ENCODE results near the gene RANBP3L. TPM values are rescaled to one million over a fixed set of nuclear protein-coding genes. Genes with fewer than 3 reads are reported as not detected.

The RANBP3L gene
- total and polyA plus RNA-seq, 2 experiments from 2014 or later = not detected

DNA sequence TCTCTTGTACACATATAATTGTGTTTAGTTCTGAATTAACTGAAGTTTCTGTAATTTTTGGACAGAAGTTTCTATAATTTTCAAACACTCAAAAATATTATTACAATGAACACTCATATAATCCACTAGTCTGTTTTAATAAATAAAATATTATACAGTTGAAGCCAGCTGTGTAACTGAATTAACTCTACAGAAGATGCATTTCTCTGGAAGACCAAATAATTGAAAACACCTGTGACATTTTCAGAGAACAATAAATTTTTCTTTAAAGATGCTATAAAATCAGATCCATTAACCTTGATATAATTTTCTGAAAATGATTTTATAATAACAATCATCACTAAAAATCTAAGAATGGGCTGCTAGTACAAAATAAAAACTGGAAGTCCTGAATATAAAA lies 74.7 kb downstream of the RANBP3L start (continued):
- TF ChIP-seq, protein P1, sequence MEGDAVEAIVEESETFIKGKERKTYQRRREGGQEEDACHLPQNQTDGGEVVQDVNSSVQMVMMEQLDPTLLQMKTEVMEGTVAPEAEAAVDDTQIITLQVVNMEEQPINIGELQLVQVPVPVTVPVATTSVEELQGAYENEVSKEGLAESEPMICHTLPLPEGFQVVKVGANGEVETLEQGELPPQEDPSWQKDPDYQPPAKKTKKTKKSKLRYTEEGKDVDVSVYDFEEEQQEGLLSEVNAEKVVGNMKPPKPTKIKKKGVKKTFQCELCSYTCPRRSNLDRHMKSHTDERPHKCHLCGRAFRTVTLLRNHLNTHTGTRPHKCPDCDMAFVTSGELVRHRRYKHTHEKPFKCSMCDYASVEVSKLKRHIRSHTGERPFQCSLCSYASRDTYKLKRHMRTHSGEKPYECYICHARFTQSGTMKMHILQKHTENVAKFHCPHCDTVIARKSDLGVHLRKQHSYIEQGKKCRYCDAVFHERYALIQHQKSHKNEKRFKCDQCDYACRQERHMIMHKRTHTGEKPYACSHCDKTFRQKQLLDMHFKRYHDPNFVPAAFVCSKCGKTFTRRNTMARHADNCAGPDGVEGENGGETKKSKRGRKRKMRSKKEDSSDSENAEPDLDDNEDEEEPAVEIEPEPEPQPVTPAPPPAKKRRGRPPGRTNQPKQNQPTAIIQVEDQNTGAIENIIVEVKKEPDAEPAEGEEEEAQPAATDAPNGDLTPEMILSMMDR (conservative IDR thresholded peaks at IDR 0.05; ENCODE audit: low read depth in 2 of 2) = no peak
- no peak for TF ChIP-seq ZNF114 (CRISPR knock-in tag; IDR thresholded peaks at IDR 0.05)
- TF ChIP-seq JUNB (IDR thresholded peaks at IDR 0.05; ENCODE audit: unreplicated experiment) = no peak
- TF ChIP-seq, protein P2, sequence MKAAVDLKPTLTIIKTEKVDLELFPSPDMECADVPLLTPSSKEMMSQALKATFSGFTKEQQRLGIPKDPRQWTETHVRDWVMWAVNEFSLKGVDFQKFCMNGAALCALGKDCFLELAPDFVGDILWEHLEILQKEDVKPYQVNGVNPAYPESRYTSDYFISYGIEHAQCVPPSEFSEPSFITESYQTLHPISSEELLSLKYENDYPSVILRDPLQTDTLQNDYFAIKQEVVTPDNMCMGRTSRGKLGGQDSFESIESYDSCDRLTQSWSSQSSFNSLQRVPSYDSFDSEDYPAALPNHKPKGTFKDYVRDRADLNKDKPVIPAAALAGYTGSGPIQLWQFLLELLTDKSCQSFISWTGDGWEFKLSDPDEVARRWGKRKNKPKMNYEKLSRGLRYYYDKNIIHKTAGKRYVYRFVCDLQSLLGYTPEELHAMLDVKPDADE (IDR thresholded peaks at IDR 0.05) = no peak
- no peak for TF ChIP-seq EZH2phosphoT487 (IDR thresholded peaks at IDR 0.05; ENCODE audit: unreplicated experiment)

DNA sequence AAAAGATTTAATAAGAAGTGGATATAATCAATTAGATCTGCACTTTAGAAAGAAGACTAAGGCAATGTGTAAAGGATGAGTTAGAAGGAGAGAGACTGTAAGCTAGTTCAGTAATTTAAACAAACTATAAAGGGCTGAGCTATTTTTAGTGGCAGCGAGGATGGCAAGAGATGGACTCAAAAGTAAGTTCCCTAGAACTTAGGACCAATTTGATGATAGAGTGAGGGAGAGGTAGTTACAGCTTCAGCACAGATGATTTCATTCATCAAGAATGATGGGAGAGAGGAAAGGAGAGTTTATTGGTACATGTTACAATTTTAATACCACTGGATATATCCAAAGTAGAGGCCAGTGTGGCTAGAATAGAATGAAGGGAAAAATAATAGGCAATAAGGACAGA lies 79.1 kb downstream of the RANBP3L start:
- Mint-ChIP-seq H3K9me3 (no peaks in the 10 kb centered on the region), H3K27me3 (ENCODE audit: insufficient read depth, low read depth, poor library complexity) (no peaks in the 10 kb centered on the region), H3K27ac (no peak overlapping the region), H3K4me1 (no peaks in the 10 kb centered on the region), H3K4me3 (no peak overlapping the region), H3K36me3 (ENCODE audit: low read depth) (no peaks in the 10 kb centered on the region)
- Histone ChIP-seq H3K4me3 (no peak overlapping the region), H4K20me1 (replicated peaks; ENCODE audit: insufficient read depth) (no peaks in the 10 kb centered on the region), H3F3A (replicated peaks; ENCODE audit: low read depth) (no peaks in the 10 kb centered on the region), H3K36me3 (ENCODE audit: insufficient read depth) (no peaks in the 10 kb centered on the region), H3K4me1 (ENCODE audit: insufficient read depth) (no peaks in the 10 kb centered on the region), H2AFZ (no peak overlapping the region), H3K27me3 (ENCODE audit: insufficient read depth) (no peaks in the 10 kb centered on the region), H3K9me2 (ENCODE audit: insufficient read depth) (no peaks in the 10 kb centered on the region), H3K4me2 (no peak overlapping the region), H3K27ac (ENCODE audit: low read depth) (no peak overlapping the region), H3K79me2 (replicated peaks; ENCODE audit: insufficient read depth) (no peaks in the 10 kb centered on the region)
- ATAC-seq = no peak
- TF ChIP-seq, protein P2 (IDR thresholded peaks at IDR 0.05) = no peak
- TF ChIP-seq ZNF331 (CRISPR knock-in tag; IDR thresholded peaks at IDR 0.05; ENCODE audit: low read depth) (no peak), ZNF114 (CRISPR knock-in tag; IDR thresholded peaks at IDR 0.05) (no peak), JUNB (IDR thresholded peaks at IDR 0.05; ENCODE audit: unreplicated experiment) (no peak), POLR2AphosphoS5 (IDR thresholded peaks at IDR 0.05; ENCODE audit: low read depth) (no peak), EZH2 (IDR thresholded peaks at IDR 0.05; ENCODE audit: low read depth, unreplicated experiment) (no peak), NANOG (IDR thresholded peaks at IDR 0.05; ENCODE audit: borderline replicate concordance) (no peak)
- TF ChIP-seq, protein P3, sequence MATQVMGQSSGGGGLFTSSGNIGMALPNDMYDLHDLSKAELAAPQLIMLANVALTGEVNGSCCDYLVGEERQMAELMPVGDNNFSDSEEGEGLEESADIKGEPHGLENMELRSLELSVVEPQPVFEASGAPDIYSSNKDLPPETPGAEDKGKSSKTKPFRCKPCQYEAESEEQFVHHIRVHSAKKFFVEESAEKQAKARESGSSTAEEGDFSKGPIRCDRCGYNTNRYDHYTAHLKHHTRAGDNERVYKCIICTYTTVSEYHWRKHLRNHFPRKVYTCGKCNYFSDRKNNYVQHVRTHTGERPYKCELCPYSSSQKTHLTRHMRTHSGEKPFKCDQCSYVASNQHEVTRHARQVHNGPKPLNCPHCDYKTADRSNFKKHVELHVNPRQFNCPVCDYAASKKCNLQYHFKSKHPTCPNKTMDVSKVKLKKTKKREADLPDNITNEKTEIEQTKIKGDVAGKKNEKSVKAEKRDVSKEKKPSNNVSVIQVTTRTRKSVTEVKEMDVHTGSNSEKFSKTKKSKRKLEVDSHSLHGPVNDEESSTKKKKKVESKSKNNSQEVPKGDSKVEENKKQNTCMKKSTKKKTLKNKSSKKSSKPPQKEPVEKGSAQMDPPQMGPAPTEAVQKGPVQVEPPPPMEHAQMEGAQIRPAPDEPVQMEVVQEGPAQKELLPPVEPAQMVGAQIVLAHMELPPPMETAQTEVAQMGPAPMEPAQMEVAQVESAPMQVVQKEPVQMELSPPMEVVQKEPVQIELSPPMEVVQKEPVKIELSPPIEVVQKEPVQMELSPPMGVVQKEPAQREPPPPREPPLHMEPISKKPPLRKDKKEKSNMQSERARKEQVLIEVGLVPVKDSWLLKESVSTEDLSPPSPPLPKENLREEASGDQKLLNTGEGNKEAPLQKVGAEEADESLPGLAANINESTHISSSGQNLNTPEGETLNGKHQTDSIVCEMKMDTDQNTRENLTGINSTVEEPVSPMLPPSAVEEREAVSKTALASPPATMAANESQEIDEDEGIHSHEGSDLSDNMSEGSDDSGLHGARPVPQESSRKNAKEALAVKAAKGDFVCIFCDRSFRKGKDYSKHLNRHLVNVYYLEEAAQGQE (IDR thresholded peaks at IDR 0.05; ENCODE audit: unreplicated experiment) = no peak
- TF ChIP-seq, protein P1 (conservative IDR thresholded peaks at IDR 0.05; ENCODE audit: low read depth in 2 of 2) = no peak
- DNase-seq (ENCODE audit: low spot score) = no peak

Data from GM23338 (cell line).